Measurements from ENCODE around the gene LURAP1L. TPM values are rescaled to one million over a fixed set of nuclear protein-coding genes. Genes with fewer than 3 reads are reported as not detected.

The LURAP1L gene
- total RNA-seq, 4 donors from 2014 or later = 9.1 to 19.8 (median 15.1) TPM

DNA sequence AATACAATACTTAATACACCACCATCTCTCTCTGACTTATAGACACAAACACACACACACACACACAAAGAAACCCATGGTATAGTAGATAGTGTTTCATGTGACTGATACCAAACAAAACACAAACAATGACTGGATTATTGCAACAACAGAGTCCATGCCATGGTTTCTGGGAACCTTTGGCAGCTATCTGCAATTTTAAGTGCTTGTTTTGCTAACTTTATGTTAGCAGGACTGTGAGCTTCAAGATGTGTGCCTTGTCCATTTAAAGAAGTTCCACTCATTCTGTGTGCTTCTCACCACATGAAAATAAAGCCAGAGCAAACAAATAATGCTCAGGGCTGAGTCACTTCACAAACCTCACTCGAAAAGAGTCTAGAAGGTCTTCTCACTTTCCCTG lies 15.1 kb upstream of the LURAP1L start:
- no peak overlapping the region for H3K4me3 ChIP-seq (ENCODE audit: low read depth, poor library complexity, severe bottlenecking)
- no peak for TF ChIP-seq POLR2A (IDR thresholded peaks at IDR 0.05)
- TF ChIP-seq, protein P1, sequence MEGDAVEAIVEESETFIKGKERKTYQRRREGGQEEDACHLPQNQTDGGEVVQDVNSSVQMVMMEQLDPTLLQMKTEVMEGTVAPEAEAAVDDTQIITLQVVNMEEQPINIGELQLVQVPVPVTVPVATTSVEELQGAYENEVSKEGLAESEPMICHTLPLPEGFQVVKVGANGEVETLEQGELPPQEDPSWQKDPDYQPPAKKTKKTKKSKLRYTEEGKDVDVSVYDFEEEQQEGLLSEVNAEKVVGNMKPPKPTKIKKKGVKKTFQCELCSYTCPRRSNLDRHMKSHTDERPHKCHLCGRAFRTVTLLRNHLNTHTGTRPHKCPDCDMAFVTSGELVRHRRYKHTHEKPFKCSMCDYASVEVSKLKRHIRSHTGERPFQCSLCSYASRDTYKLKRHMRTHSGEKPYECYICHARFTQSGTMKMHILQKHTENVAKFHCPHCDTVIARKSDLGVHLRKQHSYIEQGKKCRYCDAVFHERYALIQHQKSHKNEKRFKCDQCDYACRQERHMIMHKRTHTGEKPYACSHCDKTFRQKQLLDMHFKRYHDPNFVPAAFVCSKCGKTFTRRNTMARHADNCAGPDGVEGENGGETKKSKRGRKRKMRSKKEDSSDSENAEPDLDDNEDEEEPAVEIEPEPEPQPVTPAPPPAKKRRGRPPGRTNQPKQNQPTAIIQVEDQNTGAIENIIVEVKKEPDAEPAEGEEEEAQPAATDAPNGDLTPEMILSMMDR (IDR thresholded peaks at IDR 0.05) = no peak
- intact Hi-C loops (cut with DNase I; ENCODE audit: low total_unique reads) = no loop called here
- DNase-seq (ENCODE audit: low spot score in 2 of 2) = no peak
- 55 to 72% methylated on average over 1 of the region's 1 CpG for WGBS, 2 donors

DNA sequence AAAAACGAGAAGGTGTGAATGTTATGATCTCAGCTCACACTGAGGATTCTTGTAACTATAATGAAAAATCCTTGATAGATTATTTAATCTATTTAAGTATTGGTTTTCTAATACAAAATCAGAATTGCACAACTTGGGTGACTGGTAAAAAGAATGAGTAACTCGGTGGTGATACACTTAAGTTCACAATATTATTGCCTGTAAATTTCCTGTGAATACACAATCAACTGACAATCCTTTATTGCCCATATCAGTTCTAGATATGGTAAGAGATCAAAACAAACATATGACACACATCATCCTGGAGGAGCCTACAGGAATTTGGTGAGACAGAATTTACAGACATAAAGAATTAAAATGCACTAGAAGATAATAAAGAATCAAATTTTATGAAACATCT lies 14.1 kb upstream of the LURAP1L start:
- H3K4me3 ChIP-seq (ENCODE audit: low read depth, poor library complexity, severe bottlenecking) = no peak overlapping the region
- intact Hi-C loops (cut with DNase I; ENCODE audit: low total_unique reads) = no loop called here
- 39 to 81% methylated on average over 2 of the region's 2 CpGs for WGBS, 2 donors
- DNase-seq (ENCODE audit: low spot score in 2 of 2) = no peak
- TF ChIP-seq POLR2A (IDR thresholded peaks at IDR 0.05) = no peak
- TF ChIP-seq, protein P1 (IDR thresholded peaks at IDR 0.05) = no peak

DNA sequence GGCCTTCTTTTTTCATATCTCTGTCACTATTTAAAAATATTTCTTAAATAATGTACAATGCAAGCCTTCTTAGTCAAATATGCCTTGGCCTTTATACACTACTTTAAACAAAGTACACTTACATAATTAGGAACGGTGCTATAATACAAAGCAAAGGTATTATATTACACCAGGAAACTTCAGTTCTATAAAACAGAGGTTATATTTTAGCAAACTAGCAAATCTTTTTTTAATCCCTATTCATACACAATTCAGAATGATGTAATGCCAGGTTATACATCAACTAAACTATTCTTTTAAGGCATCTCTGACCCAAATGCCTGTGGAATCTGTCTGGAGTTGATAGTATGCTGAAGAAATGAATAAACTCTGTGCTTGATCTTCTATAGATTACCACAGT lies 10.7 kb upstream of the LURAP1L start:
- TF ChIP-seq, protein P1 (IDR thresholded peaks at IDR 0.05) = no peak
- no peak overlapping the region for H3K4me3 ChIP-seq (ENCODE audit: low read depth, poor library complexity, severe bottlenecking)
- 81 to 91% methylated on average over 1 of the region's 1 CpG for WGBS, 2 donors
- intact Hi-C loops (cut with DNase I; ENCODE audit: low total_unique reads) = no loop called here
- DNase-seq (ENCODE audit: low spot score in 2 of 2) = no peak

DNA sequence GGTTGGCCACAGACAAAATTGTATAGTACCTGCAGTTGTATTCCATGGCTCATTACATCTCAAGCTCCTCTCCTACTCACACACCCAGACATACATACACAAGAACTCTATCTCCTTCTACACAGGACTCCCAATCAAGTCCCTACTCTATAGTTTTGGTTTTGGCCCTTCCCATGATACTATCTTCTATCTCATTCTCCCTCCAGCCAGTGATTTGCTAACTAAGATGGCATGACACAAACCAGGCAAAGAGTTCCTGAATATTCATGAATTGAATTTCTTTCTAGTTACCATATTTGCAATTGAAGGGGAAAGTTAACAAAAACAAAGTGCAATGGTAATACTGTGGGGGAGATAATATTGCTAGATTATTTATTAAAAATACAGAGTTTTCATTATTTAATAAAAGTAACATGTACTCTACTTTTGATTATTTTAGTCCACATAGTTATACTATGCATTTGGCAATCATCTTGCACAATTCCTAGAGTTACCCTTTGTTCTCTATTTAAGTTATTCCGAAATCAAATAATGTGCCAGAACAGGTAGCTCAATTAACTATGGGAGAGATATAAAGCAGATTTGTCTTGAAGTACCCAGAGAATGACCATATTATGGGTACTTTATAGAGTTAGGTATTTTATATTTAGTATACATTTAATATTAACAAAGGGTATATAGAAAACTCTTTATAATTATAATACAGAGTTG lies 9.6 kb upstream of the LURAP1L start:
- intact Hi-C loops (cut with DNase I; ENCODE audit: low total_unique reads) = no loop called here
- WGBS, 2 donors = 56 to 68% methylated on average over 1 of the region's 1 CpG
- no peak overlapping the region for H3K4me3 ChIP-seq (ENCODE audit: low read depth, poor library complexity, severe bottlenecking)
- no peak for TF ChIP-seq POLR2A (IDR thresholded peaks at IDR 0.05)
- TF ChIP-seq, protein P1 (IDR thresholded peaks at IDR 0.05) = no peak
- no peak for DNase-seq (ENCODE audit: low spot score in 2 of 2)

DNA sequence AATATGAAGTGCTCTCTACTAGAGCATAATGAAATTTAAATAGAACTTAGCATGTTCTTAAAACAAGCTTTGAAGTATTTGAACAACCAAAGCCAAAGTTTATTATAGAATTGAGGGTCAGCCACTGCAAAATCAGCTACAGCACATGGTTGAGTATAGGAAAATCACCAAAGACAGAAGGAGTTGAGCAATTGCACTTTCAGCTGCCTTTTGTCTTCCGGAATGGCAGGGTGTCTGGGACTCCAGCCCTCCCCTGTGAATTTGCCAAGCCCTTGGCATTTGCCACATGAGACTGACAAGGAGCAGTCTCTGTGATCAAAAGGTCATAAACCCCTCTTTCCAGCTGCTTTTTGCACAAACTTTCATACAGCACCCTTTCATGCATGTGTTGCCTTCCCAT lies 8.5 kb upstream of the LURAP1L start:
- TF ChIP-seq, protein P1 (IDR thresholded peaks at IDR 0.05) = no peak
- TF ChIP-seq POLR2A (IDR thresholded peaks at IDR 0.05) = no peak
- no peak for DNase-seq (ENCODE audit: low spot score in 2 of 2)
- intact Hi-C loops (cut with DNase I; ENCODE audit: low total_unique reads) = no loop called here
- no peak overlapping the region for H3K4me3 ChIP-seq (ENCODE audit: low read depth, poor library complexity, severe bottlenecking)
- 37 to 50% methylated on average over 1 of the region's 1 CpG for WGBS, 2 donors

DNA sequence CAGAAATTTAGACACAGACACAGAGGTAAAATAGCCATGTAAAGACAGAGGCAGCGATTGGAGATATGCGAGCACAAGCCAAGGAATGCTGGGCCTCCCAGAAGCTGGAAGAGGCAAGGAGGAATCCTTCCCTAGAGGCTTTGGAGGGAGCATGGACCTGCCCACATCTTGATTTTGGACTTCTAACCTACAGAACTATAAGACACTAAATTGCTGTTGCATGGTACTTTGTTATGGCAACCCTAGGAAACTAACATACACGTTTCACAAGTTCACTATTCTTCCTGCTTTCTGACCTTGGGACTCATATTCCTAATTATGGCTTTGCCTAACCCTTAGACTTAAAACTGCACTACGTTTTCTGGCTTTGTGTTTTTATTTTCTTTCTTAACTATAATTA lies 4.6 kb upstream of the LURAP1L start:
- WGBS, 2 donors = 78 to 80% methylated on average over 4 of the region's 4 CpGs
- intact Hi-C loops (cut with DNase I; ENCODE audit: low total_unique reads) = no loop called here
- TF ChIP-seq, protein P1 (IDR thresholded peaks at IDR 0.05) = no peak
- TF ChIP-seq POLR2A (IDR thresholded peaks at IDR 0.05) = no peak
- H3K4me3 ChIP-seq (ENCODE audit: low read depth, poor library complexity, severe bottlenecking) = no peak overlapping the region
- DNase-seq (ENCODE audit: low spot score in 2 of 2) = no peak

Data from lower leg skin (tissue), 4 donors.